GM12873 (cell line): ENCODE data around the gene MAPK1.

Experiments used
- TF ChIP-seq, protein P1 (sequence below): IDR thresholded peaks from 2 replicates; pipeline ENCODE4 v1.5.1; 2012; ENCODE audit warnings: low read depth, mild to moderate bottlenecking, moderate library complexity, low read length, control low read depth; ENCODE audit not compliant: insufficient read depth; ENCODE audit errors: missing control alignments

The MAPK1 gene

DNA sequence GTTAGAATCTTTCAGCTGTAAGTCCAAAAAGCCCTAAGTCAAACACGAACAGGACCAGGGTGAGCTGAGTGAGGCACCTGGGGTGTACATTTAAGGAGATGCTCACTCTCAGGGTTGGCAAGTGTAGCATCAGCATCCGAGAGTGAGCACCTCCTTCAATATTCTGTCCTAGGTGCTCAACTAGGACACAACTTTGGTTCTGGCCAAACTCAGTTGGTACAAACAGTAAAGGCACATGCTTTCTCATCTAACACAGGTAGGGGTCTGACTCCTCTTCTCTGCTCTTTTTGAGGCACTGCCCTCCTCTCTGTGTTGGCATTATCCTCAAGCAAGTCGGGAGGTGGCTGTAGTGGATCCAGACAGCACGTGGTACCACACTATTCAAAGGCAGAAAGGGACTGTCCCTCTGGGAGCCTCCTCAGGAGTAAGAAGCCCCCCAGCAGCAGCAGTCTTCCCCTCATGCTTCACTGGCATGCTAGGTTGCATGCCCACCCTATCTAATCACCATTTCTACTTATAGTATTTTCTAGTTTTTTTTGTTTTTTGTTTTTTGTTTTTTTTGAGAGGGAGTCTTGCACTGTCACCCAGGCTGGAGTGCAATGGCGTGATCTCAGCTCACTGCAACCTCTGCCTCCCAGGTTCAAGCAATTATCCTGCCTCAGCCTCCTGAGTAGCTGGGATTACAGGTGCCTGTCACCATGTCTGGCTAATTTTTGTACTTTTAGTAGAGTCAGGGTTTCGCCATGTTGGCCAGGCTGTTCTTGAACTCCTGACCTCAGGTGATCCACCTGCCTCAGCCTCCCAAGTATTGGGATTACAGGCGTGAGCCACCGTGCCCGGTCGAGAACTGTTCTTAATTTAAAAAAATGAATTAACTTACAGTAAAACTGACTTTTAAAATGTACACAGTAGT lies 14.7 kb upstream of the MAPK1 start:
- TF ChIP-seq, protein P1, sequence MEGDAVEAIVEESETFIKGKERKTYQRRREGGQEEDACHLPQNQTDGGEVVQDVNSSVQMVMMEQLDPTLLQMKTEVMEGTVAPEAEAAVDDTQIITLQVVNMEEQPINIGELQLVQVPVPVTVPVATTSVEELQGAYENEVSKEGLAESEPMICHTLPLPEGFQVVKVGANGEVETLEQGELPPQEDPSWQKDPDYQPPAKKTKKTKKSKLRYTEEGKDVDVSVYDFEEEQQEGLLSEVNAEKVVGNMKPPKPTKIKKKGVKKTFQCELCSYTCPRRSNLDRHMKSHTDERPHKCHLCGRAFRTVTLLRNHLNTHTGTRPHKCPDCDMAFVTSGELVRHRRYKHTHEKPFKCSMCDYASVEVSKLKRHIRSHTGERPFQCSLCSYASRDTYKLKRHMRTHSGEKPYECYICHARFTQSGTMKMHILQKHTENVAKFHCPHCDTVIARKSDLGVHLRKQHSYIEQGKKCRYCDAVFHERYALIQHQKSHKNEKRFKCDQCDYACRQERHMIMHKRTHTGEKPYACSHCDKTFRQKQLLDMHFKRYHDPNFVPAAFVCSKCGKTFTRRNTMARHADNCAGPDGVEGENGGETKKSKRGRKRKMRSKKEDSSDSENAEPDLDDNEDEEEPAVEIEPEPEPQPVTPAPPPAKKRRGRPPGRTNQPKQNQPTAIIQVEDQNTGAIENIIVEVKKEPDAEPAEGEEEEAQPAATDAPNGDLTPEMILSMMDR: no peak

DNA sequence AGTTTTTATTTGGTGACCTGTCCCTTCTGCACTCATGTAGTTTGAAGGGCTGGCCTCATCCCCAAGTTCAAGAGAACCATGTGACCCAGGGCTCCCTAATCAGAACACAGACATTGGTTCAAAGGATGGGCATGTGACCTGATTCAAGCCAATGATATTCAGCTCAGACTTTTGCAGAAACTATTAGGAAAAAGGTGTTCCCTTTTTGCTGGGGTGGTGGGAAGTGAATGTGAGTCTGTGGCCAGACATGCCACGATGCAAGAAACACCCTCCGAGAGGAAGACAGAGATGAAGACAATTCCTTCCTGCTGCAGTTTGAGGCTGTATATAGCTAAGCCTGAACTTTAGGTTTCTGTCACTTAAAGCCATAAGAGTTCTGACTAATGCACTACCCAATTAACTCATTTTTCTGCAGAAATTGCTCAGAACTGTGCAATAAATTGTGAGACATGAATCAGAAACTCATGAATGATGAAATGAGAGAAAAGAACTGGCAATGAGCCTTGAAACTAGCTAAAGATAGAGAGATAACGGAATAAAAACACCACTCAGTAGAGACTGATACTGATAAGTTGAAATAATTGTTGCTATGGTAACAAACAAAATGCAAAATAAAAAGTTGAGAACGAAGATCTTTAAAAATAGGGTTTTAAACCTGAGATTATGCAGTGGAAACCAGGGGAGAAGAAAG lies 9.2 kb upstream of the MAPK1 start:
- TF ChIP-seq, protein P1: no peak

DNA sequence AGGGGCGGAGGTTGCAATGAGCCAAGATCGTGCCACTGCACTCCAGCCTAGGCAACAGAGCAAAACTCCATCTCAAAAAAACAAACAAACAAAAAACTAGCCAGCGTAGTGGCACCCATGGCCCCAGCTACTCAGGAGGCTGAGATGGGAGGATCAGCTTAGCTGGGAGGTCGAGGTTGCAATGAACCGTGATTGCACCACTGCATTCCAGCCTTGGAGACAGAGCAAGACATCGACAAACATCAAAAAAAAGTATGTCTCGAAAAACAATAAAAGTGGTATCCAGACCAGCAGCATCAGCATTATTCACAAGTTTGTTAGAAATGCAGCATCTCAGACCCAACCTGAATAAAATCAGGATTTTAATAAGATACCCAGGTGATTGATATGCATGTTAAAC lies 6.2 kb upstream of the MAPK1 start:
- TF ChIP-seq, protein P1: no peak

DNA sequence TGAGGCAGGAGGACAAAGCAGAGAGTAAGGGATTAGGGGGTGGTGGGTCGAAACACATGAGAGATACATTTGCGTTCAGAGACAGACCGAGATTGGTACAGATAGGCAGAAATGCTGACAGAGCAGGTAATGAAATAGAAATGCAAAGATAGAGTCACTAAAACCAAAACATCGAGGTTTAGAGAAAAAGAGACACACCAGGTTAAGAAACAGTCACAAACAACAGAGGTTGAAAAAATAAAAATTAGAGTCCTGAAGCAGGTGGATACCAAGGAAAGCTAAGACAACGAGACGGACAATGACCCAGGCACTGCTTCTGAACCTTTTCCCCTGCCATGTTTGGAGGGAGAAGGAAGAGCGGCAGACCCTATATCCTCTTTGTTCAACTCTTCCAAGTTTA lies 1.2 kb upstream of the MAPK1 start:
- TF ChIP-seq, protein P1: no peak

DNA sequence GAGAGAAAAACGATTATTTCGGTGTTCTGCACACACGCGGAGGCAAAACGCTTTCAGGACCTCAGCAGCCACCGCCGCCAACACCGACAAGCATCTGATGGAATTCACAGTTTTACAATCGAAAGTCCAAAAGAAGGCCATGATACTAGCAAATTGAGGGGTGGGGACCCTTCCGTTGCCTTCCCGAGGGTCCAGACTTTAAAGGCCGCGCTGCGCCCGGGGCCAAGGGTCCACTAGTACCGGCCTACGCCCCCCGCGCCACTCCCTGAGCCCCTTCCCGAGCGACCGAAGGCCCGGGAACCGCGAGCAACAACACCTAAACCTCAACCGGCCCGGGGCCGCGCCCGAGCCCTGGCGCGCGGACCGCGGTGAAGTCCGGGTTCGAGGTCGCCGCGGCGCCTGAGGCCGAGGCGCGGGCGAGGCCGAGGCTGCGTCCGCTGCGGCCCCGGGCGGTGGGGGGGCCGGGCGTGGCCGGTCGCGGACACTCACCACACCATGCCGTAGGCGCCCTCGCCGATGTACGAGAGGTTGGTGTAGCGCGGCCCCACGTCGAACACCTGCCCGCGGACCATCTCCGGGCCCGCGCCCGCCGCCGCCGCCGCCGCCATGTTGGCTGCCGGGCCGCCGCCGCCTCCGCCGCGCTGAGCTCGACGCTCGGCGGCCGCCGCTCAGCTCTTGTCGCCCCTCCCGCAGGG lies 465 bp downstream of the MAPK1 start:
- TF ChIP-seq, protein P1: no peak

DNA sequence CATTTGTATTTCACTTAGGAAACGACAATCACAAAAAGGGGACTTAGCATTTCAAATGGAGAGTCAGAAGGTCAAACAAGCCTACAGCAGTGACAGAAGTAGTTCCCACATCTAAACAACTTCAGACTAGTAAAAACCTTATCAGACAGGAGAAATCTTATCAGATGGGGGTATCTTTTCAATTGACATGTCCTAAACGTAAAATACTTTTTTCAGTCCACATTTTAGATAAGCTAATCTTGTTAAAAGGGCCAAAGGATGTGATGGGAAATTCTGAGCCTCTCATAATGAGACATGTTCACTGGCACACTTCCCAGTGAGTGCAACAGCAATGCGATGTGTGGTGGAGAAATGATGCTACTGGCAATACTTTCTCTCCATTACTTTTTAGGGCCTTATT lies 2.4 kb downstream of the MAPK1 start:
- TF ChIP-seq, protein P1: no peak
